ENCODE data around the gene RRP1B.
A peak's percentile ranks its signal among the peaks of the same experiment; 100 is the strongest.
"Not testable (repeated sequence)": the region's sequence is repeated elsewhere in the genome, so short reads cannot be mapped to it uniquely, and the experiment has no call there.

Gene RRP1B

DNA sequence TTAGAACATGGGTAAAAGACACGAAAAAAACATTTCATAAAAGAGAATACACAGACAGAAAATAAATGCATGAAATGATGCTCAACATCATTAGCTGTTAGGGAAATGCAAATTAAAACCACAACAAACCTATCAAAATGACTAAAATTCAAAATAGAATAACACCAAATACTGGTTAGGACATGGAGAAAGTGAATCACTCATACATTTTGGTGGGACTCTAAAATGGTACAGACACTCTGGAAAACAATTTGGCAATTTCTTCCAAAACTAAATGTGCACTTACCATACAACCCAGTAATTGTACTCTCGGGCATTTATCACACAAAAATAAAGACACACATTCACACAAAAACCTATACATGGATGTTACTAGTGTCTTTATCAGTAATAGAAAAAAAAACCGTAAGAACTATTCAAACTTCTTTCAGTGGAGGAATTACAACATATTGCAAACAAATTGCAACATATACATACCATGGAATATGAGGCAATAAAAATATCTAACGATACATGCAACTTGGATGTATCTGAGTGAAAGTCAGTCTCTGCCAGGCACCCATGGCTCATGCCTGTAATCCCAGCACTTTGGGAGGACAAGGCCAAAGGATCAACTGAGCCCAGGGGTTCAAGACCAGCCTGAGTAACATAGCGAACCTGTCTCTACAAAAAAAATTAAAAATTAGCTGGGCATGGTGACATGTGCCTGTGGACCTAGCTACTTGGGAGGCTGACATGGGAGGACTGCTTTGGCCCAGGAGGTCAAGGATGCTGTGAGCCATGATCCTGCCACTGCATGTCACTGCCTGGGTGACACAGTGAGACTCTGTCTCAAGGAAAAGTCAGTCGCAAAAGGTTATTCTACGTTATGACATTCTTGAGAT, 19.6 kb upstream of the RRP1B start:
- DNase-seq (ENCODE audit: low read depth in 1 of 2, low spot score in 1 of 2) = no peak

DNA sequence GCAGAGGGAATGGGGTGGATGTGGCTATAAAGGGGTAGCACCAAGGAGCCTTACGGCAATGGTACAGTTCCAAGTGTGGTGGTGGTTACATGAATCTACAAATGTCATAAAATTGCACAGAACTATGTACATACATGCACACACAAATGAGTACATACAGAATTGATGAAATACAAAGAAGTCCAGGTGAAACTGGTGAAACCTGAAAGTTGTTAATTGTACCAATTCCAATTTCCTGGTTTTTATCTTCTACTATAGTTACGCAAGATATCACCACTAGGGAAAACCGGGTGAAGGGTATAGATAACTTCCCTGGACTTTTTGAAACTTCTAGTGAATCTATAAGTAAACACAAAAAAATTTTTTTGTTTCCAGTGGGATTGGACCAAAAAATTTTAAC, 19.0 kb upstream of the RRP1B start:
- DNase-seq (ENCODE audit: low read depth in 1 of 2, low spot score in 1 of 2) = no peak

DNA sequence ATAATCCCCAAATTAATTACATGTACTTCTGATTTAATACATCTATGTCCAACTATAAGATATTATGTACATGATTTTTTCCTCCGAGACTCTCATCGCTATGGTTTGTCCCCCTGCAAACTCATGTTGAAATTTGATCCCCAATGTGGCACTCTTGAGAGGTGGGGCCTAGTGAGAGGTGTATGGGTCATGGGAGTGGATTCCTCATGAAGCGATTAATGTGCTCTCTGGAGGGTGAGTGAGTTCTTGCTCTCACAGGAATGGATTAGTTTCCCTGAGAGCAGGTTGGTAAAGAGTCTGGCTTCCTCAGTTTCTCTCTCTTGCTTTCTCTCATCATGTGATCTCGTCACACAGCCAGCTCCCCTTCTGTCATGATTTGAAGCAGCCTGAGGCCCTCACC, 16.2 kb upstream of the RRP1B start:
- no peak for DNase-seq (ENCODE audit: low read depth in 1 of 2, low spot score in 1 of 2)

DNA sequence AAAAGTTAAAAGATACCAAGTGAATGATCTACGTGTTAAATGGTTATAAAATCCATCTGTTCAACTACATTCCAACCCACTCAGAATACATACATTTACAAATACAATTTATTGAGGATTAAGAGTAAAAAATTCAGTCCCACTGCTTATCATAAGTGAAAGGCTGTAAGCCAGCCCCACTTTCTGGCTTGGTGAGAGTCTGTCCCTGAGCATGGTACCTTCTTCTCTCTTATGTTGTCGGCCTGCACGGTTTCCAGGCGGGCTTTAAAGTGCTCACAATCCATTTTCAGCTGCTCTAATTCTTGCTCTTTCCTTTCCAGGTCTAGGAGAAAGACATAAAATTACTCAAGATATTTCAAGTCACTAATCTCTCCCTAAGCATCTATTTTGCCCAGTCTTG, 15.3 kb upstream of the RRP1B start:
- DNase-seq (ENCODE audit: low read depth in 1 of 2, low spot score in 1 of 2) = no peak

DNA sequence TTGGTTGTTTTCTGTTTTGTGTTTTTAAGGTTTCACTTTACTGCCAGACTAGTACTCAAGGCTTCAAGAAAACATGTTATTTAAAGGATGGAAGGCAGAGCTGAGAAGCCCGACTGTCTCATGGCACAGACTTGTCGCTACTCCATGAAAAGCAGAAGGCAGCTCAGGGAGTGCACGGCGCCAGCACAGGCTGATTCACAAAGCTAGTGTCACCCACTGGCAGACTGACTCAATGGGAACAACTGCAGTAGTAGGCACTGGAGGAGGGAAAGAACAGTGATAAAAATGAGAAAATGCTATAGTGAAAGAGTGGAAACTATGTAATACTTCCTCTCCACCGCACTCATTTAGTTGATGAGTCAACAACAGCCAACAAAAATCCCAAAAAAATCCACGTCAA, 14.8 kb upstream of the RRP1B start:
- DNase-seq (ENCODE audit: low read depth in 1 of 2, low spot score in 1 of 2) = no peak

DNA sequence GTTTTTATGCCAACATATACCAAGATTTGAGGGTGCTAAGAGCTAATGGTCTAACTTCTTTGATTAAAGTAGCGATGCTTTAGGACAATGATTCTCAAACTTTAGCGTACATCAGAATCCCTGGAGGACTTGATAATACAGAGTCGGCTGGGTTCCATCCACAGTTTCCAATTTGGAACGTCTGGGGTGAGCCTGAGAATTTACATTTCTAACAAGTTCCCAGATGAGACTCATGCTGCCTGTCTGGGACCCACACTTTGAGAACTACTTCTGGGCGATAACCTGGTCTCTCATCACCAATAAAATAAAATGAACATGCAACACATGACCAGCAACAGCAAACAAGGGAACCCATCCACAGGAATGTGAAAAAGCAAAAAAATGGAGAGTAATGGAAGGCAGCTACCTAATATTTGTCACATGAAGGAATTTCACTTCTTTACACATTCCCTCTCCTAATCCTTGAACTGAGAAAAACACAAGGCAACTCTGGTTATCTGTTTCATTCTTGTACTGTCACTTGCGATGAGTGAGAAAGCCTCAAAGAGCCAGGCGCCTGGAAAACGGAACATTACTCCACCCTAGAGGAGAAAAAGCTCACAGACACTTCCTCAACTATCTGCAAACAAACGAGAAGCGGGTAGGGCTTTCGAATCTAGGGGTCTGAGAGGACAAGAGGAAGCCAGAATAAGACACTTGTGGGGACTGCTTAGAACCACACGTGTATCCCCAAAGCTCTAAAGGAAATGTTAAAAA, 14.0 kb upstream of the RRP1B start:
- no peak for DNase-seq (ENCODE audit: low read depth in 1 of 2, low spot score in 1 of 2)

DNA sequence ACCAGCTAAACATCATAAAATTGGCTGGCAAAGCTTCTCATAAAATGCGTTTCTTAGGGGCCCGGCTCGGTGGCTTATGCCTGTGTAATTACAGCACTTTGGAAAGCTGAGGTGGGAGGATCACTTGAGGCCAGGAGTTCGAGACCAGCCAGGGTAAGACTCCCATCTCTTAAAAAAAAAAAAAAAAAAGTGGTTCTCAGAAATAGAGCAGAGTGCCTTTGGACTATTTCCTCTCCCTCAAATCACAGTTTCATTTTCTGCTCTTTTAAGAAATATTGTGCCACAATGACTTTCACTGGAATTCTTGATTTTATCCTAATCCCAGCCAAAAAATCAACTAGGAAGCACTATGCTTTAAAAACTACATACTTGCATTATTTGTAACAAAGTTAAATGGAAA, 13.4 kb upstream of the RRP1B start:
- DNase-seq (ENCODE audit: low read depth in 1 of 2, low spot score in 1 of 2) = no peak

DNA sequence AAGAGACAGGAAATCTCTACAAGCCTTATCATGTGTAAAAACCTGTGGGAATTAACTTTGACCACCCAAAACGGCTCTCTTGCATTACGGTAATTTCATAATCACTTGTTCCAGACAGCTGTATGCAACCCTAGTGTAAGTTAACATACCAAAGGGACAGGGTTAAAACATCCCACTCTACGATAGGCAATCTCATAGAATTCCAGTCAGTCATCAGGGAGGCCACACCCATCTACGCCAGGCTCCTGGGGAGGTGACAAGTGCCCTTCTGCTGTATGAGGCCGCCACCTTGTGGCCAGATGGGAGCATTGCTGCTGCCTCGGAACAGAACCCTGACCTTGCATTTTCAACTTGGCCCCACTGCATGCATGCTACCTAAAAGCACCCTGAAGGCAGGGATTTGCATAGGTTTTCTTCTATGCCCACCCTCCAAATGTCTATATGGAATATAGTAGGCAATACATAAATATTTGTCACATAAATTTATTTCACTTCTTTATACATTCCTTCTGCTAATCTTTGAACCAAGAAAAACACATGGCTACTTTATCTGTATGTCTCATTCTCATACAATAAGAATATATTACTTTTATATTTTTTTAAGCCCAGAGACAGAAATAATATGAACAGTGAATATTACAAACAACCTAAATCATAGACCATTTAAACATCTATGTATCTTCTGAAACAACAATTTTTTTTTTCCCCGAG, 12.7 kb upstream of the RRP1B start:
- peak; percentile 73 to 84 for DNase-seq (ENCODE audit: low read depth in 1 of 2, low spot score in 1 of 2)

DNA sequence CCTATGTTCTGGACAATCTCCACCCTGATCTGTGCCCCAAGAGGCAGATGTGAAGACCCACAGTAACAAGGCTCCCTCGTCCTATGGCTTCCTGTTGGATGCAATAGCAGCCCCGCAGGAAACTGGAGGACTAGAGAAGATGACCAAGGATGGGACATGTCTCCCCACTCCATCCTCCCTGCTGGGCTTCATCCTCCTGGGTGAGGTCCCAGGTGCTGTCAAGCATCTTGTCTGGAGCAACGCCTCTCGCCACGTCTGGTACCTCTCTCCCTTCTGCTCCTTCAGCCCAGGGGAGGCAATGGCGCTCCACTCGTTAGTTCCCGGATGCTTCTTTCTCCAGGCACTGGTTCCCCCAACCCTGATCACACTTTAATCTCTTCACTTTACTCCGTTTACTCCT, 11.2 kb upstream of the RRP1B start:
- DNase-seq (ENCODE audit: low read depth in 1 of 2, low spot score in 1 of 2) = no peak

DNA sequence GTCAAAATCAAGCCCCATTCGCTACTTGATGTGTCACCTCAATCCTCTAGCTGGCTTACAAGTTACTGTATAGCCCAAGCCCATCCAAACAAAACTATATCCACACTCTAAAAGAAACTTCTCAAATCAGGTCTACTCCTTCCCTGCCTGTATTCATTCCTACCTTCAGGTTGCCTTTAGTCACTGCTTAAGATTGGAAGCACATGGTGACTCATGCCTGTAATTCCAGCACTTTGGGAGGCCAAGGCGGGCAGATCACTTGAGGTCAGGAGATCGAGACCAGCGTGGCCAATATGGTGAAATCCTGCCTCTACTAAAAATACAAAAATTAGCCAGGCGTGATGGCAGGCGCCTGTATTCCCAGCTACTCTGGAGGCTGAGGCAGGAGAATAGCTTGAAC, 7.4 kb upstream of the RRP1B start:
- not testable (repeated sequence) for DNase-seq (ENCODE audit: low read depth in 1 of 2, low spot score in 1 of 2)

DNA sequence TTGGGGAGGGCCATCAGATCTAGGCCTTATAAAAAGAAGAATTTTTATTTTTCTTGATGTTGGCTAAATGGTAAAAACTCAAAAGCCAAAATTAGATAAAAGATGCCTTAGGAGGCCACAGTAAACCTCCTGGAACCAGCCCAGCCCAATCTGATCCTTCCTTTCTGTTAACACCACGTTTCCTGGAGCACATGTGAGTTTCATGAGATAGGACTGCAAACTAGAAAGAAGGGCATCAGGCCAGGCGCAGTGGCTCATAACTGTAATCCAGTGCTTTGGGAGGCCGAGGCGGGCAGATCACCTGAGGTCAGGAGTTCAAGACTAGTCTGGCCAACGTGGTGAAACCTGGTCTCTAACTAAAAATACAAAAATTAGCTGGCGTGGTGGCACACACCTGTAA, 6.7 kb upstream of the RRP1B start:
- DNase-seq (ENCODE audit: low read depth in 1 of 2, low spot score in 1 of 2) = no peak

DNA sequence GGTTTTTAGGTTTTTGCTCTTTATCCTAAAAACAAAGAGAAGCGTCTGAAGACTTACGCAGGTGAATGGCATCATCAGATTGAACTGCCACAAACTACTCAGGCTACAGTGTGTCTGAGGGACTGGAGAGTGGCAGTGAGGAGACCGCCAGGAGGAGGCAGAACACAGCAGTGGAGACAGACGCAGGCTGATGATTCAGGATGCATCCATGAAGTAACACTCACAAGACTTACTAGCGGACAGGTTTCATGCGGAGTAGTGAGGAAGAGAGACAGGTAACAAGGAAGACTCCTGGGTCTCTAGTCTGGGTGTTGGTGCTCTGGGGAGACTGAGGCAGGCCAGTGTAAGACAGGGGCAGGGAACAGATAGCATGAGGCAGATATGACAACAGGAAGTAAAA, 5.7 kb upstream of the RRP1B start:
- no peak for DNase-seq (ENCODE audit: low read depth in 1 of 2, low spot score in 1 of 2)

DNA sequence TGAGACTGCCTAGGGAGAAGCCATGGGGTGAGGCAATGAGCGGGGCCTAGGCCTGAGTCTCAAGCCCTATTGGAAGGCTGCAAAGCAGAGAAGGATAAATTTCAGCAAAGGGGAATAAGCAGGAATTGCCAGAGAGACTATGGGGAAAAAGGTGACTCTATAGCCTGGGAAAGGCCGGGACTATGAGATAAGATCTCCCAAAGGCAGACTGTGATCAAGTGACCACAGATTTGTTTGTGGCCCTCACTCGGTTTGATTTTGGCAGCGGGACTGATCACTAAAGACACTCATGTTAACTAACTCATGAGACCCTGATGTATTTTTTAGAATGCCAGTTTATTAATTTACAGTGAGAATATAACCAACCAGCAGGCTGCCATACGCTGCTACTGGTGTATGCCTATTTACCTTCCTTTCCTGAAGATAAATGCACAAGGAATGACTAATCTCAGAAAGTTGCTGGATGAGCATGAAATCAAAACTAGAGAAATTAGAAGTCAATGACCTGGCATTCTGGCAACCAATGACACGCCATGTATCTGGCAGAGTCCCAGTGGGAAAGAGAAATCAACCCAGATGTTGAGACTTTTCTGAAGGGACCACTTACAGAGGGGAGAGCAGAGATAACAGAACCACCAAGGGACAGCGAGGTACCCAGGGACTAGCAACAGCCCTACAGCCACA, 4.4 kb upstream of the RRP1B start:
- DNase-seq (ENCODE audit: low read depth in 1 of 2, low spot score in 1 of 2) = no peak

DNA sequence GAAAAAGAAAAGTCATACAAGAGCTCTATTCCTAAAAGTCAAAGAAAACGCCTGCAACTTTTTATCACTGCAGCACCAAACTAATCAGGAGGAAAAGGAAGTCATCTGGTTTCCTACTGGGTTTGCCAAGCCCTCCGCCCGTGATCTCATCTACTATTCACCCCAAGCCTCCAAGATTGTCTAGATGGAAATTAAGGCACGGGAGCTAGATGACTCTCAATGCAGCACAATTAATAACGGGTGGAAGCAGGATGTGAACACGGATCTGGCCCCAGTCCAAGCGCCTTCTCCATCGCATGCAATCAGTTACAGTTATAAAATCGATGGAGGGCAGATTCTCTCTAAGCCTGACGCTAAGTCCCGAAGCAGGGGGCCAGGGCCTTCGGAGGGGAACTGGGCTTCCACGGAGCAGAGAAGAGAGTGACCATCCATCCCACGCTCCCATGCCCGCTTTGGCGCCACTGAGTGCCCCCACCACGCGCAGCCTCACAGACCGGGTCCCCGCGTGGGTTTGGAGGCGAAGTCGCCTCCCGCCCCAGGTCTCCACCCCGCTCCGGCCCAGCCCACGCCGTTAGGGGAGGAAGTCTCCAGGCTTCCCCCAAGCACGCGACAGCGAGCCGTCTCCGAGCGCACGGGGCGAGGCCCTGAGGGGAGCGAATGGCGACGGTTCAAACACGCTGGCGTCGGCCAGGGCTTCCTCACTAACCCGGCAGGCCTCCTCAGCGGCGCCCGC, 1.8 kb upstream of the RRP1B start:
- no peak for DNase-seq (ENCODE audit: low read depth in 1 of 2, low spot score in 1 of 2)

DNA sequence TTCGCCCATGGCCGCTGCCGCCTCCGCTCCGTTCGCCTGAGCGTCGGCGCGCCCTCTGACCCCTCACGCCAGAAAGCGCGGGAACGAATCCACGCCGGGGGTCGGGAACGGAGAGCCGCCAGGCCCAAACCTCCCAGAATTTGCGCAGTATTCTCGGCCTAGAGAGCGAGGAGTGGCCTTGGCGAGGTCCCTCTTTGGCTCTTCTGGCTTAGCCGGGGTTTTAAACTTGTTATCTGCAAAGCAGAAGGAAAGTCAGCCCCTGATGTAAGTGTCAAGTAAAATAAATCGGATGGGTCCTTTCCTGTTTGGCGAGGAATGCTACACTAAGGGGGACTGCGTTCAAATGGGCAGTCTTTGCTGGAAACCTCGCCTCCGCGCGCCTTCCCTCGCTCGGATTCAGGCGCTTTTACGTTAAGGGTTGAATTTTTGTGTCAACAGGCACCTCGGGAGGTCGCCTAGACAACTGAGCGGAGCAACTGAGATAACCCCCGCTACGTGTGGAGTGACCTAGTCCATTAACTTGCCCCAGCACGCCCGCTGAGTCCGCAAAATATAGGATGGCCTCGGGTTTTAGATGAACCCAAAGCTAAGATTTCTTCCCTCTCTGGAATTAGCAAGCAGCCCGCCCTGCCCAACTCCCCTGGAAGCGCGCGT, 1.1 kb upstream of the RRP1B start:
- DNase-seq (ENCODE audit: low read depth in 1 of 2, low spot score in 1 of 2) = no peak

DNA sequence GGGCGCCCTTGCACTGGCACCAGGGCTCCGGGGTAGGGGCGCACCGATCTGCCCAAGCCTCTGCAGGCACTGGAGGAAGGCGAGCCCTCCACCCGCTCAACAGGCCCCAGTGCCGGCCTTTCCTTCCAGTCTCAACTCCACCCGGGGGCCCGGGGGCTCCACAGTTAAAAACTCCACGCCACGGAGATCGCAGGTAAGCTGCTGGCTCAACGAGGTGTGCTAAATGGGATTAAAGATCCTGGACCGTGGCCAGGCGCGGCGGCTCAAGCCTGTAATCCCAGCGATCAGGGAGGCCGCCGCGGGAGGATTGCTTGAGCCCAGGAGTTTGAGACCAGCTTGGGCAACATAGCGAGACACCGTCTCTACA, 608 bp upstream of the RRP1B start:
- no peak for DNase-seq (ENCODE audit: low read depth in 1 of 2, low spot score in 1 of 2)

DNA sequence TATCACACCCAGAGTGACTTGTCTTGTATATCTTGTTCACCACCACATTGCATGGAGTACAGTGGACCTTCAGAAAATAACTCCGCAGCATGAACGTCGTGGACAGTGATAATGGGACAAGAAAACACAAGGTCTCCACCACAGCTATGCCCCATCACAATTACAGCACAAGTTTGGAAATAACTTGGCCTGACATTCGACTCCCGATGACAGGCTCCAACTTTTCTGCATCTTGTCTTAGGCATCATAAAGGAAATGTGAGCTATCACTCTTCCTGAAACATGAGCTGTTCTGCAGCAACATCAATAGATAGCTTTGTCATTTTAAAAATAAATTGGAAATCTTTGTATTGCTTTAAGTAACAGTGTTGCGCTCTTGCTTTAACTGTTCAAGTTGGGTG, 2.9 kb downstream of the RRP1B start:
- DNase-seq (ENCODE audit: low read depth in 1 of 2, low spot score in 1 of 2) = no peak

DNA sequence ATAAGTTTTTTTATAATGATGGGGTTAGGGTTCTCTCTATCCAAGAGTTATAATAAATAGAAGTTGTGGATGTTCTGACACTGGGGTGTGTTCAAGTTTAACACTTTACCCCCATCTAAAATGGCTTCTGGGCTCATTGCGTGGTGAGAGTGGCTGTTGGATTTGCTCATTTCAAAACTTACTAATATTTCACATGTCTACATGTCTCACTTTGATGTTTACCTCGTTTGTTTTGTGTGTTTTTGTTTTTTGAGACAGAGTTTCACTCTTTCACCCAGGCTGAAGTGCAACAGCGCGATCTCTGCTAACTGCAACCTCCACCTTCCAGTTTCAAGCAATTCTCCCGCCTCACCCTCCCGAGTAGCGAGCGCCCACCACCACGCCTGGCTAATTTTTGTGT, 3.7 kb downstream of the RRP1B start:
- no peak for DNase-seq (ENCODE audit: low read depth in 1 of 2, low spot score in 1 of 2)

DNA sequence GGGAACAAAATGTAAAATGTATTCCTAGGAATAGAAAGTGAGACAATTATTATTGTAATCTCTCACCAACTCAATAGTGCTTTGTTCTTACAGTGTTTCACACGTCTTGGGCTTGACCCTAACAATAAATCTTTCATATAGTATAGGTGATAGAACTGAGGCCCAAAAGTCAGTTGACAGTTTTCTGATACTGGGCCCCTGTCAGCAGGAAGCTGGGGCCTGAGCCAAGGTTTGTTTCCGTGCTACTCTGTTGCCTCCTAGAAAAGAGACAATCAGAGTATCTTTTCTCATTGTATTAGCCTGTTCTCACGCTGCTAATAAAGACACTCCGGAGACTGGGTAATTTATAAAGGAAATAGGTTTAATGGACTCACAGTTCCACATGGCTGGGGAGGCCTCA, 5.0 kb downstream of the RRP1B start:
- DNase-seq (ENCODE audit: low read depth in 1 of 2, low spot score in 1 of 2) = no peak

DNA sequence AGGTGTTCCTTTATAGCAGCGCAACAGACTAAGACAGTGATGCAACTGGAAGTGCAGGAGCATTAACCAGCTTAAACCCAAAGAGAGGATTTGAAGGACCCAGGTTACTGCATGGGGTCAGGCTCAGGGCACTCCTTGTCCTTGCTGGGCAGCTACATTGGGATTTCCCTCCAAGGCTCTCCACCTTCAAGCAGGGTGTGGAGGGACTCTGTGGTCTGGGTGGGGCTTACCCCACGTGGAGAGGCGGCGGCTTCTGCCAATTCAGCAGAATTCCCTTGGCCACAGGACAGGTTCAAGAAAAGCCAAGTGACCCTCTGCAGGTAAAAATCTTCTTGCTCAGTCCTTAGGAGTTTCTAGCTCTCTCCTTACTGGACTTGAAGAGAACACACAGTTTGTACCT, 6.5 kb downstream of the RRP1B start:
- DNase-seq (ENCODE audit: low read depth in 1 of 2, low spot score in 1 of 2) = no peak
